Putamen (tissue), 1 donor: Measurements from ENCODE around the gene ATAD3C.
A peak's percentile ranks its signal among the peaks of the same experiment; 100 is the strongest.
"Not testable (repeated sequence)": the region's sequence is repeated elsewhere in the genome, so short reads cannot be mapped to it uniquely, and the experiment has no call there.

Source experiments
- DNase-seq: peaks from one replicate; pipeline ENCODE4 v3.0.0-alpha.2; 2016; ENCODE audit warnings: low spot score

ATAD3C gene

DNA sequence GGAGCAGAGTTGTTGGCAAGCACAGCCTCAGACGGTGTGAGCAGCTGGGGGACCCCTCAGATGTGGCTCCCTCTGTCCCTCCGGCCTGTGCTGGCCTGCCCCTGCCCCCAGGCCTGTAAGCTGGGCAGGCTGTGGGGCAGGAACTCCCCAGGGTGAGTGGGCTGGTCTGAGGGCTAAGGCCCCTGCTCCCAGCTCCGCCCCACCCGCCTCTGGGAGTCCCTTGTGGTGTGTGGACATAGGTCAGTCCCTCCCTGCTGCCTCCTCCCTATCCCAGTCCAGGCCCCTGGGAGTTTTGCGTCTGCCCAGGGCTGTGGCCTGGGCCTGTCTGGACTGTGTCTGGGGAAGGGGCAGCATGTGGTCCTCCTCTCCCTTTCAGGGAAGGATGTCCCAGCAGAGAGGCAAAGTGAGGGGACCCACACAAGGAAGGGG is 17.6 kb upstream of the ATAD3C start:
- DNase-seq = peak; percentile 64

DNA sequence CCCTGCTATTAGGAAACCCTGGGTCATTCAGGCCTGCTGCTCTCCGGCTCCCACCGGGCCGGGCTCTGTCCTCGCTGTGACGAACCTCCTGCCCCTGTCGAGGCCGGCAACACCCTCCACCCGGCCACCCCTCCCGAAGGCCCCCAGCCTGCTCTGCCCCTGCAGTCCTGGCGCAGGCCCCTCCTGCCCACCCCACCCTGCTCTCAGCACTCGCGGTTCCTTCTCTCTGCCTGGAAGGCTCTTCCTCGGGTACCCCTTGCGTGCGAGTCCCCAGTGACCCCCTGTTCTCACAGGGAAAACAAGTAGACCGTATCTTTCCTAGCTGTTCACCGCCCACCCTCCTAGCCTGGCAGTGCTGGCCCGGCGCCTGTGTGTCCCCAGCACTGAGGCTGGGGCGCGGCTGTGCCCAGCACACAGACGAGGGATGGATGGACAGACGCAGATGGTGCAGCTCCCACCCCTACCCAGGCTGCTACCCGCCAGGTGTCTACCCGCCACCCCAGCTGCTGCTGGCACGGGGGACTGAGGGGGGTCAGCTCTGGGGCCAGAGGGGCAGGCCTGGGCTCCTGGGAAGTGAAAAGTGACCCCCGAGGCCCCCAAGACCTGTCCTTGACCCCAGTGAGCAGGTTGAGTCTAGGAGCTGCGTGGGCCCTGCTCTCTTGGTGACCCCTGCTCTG is 17.1 kb upstream of the ATAD3C start:
- DNase-seq = peak; percentile 55

DNA sequence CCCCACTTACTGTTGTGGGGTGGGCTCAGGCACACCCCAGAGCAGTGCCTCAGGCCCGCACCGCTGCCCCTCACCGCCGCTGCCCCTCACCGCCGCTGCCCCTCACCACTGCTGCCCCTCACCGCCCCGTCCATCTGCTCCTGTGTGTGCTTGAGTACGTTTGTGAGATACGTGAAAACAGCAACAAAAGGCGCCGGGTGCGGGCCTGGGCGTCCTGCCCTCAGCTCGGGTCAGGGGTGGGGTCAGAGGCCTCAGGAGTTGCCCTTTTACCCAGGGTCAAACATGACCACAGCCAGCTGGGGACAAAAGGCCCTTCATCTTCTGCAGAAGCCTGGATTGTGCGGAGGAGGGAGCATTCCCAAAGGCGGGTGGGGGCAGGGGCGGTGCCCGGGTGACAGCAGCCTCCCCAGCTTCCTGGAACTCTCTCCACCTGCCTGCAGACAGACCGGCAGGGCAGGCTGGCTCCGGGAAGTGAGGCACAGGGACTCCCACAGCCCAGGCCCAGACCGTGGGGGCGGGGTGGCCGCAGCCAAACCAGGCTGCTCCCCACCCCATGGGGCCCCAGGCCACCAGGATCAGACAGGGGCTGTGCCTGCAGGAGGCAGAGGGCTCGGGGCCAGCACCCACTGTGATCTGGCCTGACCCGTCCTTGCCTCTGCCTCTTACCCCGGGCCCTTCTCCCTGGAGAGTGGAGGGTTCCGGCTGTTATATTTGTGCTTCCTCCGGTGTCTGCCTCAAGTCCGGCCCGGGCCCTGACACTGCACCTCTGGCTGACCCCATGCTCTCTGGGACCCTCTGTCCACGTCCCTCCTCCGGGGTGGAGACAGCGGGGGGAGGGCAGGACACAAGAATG is 16.3 kb upstream of the ATAD3C start:
- DNase-seq = peak; percentile 86

DNA sequence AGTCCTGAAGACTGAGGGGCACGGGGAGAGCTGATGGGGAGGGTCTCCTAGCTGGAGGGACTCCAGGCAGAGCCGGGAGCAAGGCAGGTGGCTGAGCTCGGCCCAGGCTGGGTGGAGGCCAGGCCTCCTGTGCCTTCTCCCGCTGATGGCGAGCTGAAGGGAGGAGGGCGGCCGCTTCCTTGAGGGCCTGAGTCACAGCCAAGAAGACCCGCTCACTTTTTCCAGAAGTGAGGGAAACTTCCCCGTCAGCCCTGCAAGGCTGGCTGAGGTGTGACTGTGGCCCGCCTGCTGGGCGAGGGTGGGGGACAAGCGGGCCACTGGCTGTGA is 15.7 kb upstream of the ATAD3C start:
- no peak for DNase-seq

DNA sequence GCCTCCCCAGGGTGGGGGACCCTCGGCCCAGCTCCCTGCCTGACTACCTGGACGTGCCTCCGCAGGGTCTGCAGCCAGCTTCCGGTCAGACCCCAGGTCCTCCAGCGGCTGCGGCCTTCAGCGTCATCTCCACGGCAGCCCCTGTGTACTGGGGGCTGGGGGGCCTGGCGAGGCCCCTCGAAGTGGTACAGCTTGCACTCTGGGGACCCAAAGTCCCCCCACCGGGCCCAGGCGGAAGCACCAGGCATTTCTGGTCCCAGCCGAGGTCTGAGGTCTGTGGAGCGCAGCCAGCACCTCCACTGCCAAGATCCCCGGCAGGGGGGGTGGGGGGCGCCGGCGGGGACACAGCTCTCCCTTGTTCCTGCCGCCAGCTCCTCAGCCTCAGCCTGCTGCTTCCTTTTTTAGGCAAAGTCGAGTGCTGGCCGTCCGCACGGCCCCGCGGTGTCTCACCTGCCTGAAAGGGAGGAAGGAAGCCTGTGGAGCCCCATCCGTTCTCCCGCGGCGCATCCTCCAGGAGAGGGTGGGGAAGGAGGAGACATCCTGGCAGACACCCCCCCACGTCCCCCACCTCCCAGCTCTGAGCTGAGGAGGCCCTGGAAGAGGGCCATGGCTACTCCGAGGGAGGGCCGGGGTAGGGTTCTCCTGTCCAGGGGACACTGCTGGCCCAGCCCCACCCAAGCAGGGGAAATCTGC is 15.2 kb upstream of the ATAD3C start:
- peak; percentile 83 for DNase-seq

DNA sequence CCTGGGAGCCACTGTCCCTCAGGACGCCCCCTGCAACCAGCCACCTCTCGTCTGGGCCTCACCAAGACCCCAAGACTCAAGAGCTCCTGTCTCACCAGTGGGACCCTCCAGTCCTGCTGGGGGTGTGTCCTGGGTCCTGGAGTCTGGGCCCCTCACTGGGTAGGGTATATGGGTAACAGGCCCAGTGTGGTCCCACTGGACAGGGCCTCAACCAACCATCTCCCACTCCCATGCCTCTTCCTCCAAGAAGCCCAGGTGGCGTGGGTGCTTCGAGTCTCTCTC is 14.7 kb upstream of the ATAD3C start:
- DNase-seq = no peak

DNA sequence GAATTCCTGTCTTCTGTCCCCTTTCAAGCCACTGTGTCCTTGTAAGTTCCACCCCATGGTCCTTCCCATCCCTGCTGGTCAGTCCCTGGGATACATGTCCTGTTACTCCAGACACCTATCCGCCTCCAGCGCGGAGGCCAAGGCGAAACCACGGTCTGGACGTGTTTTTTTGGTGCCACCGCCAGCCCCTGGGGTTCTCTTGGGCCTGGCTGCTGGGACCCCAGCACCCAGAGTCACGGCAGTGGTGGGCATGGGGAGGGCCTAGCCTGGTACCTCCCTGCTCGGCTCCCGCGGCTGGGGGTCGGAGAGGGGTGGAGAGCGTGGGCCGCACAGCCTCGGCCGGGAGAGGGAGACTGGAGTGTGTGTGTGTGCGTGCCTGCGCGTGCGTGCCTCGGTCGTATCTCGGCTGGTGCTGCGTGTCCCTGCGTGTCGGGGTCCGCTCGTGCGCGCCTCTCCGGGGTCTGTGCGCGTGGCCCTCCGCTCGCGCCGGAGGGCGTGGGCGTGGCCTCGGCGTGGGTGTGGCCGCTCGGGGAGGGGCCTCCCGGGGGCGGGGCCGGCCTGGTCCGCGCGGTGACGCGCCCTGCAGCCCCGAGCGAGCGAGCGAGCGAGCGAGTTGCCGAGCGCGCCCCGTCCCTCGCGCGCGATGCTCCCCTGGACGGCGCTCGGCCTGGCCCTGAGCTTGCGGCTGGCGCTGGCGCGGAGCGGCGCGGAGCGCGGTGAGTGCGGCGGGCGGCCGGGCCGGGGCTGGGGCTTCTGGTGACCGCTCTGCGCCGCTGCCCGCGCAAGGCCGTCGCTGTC is 14.2 kb upstream of the ATAD3C start, which contains the start of gene VWA1:
VWA1 (plus strand) TSS at position 585 of the 798 bp plus-strand sequence; CDS start at position 644, 59 bp downstream.
- DNase-seq = peak; percentile 77

DNA sequence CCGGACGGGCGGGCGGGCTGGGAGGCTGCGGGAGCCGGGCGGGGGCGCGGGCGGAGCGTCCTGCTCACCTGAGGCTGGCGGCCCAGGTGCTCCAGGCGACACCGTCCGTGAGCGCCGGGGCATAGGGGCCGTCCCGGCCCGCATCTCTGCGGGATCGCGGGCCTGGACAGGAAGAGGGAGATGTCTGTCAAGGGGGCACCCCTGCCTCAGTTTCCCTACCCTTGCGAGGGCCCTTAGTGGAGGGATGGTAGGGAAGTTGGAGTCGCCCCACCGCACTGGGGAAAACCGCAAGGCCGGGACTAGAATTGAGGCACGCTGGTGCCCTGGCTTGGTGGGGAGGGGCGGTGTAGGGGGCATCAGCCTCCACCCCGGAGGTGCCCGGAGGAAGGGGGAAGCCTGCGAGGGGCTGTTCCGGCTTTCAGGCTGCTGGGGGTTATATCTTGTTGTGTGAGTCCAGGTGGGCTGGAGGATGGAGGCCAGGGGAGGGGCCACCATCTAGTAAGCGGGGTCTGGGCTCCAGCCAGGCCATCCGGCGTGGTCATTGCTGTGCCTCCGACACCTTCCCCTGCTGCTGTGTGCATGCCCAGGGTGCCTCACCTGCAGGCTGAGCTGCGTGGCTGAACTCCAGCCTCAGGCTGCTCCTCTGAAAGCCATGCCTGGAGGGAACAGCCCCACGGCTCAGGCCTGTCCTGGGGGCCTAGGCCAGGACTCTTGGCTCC is 13.4 kb upstream of the ATAD3C start:
- no peak for DNase-seq

DNA sequence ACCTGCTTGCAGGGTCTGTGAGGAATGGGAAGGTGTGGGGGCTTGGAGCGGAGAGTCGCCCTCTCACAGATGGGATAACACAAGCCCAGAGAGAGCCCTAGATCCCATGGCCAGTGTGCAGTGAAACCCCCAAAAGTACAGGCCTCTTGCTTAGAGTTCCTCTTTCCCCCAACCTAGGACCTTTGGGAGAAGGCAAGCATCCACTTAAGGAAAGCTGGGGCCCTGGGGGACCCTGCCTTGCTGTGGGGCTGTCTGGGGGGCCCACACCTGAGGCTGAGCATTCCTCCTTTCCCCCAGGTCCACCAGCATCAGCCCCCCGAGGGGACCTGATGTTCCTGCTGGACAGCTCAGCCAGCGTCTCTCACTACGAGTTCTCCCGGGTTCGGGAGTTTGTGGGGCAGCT is 12.9 kb upstream of the ATAD3C start:
- no peak for DNase-seq

DNA sequence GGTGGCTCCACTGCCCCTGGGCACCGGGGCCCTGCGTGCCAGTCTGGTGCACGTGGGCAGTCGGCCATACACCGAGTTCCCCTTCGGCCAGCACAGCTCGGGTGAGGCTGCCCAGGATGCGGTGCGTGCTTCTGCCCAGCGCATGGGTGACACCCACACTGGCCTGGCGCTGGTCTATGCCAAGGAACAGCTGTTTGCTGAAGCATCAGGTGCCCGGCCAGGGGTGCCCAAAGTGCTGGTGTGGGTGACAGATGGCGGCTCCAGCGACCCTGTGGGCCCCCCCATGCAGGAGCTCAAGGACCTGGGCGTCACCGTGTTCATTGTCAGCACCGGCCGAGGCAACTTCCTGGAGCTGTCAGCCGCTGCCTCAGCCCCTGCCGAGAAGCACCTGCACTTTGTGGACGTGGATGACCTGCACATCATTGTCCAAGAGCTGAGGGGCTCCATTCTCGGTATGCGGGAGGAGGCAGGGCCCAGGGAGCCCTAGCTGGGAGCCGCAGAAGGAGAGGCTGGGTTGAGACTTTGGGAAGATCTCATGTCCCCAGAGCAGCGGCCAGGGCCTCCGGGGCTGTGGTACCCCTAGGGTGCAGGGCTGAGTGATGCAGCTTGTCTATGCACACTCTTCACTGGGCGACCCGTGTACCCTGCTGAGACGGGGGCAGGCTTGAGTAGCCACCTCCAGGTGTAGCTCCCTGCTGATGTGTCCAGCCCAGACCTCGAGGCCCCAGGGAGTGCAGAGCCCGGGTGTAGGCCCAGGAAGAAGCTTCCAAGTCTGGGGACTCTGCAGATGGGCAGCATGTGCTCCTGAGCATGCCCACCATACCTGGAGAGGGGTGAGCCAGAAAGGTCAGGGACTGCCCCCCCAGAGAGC is 12.2 kb upstream of the ATAD3C start:
- DNase-seq = no peak

DNA sequence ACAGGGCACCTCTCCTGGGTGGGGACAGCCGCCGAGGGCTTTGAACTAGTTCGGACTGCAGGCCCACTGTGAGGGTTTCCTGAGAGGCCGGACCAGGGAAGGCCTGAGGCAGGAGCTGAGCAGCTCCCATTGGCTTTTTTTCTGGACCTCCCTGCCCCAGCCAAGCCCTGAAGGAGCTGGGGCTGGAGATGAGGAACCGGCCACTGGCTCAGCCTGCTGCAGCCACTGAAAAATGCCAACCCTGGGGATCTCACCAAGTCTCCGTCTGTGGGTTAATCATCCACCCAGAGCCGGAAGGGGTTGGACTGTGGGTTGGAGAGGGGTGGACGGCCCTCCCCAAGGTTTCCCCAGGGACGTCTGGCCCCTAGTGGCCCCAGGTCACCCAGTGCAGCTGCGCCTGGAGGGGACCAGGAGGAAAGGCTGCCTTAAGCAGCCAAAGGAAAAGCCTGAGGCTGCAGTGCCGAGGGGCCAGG is 11.5 kb upstream of the ATAD3C start:
- no peak for DNase-seq

DNA sequence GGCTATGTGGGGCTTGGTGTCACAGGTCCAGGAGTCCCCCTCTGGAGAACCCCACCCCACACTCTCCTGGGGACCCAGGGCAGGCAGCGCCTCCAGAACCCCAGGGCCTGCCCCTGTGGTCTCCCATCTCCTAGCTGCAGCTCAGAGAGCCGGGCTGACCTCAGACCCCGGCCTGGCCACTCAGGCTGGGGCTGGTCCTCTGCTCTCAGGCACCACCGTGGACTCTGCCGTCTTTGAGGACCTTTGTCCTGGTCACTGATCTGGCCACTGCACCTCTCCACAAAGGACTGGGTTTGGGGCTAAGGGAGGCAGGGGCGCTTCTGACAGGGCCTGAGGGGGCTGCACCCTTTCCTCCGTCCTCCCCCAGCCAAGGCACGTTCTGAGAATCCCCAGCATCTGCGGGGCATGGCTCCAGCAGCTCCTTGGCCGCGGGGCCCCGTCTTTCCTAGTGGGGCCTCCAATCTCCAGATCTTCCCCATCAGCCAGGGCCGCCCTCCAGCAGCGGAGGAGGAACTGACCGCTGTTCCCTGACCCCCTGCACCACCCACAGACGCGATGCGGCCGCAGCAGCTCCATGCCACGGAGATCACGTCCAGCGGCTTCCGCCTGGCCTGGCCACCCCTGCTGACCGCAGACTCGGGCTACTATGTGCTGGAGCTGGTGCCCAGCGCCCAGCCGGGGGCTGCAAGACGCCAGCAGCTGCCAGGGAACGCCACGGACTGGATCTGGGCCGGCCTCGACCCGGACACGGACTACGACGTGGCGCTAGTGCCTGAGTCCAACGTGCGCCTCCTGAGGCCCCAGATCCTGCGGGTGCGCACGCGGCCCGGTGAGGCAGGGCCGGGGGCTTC is 10.7 kb upstream of the ATAD3C start:
- no peak for DNase-seq

DNA sequence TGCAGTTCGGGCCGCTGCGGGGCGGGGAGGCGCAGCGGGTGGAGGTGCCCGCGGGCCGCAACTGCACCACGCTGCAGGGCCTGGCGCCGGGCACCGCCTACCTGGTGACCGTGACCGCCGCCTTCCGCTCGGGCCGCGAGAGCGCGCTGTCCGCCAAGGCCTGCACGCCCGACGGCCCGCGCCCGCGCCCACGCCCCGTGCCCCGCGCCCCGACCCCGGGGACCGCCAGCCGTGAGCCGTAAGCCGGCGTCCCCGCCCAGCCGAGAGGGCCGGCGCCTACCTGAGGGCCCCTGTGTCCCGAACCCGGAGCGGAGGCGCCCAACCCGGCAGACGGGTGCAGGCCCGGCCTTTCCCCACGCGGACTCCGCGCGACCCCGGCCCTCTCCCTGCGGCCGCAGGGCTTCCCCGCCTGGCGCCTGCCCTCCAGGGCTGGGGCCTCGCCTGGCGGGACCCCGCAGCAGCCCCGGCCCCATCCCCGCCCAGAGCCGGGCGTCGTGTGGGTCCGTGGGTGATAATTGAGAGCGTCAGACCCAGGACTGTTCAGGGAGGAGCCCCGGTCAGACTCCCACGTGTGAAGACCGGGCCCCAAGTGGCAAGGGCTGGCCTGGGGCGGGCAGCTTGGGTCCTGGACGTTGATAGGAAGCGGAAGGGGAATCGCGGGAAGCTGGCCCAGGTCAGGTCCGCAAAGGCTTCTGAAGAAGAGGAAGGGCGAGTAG is 9.8 kb upstream of the ATAD3C start:
- DNase-seq = no peak

DNA sequence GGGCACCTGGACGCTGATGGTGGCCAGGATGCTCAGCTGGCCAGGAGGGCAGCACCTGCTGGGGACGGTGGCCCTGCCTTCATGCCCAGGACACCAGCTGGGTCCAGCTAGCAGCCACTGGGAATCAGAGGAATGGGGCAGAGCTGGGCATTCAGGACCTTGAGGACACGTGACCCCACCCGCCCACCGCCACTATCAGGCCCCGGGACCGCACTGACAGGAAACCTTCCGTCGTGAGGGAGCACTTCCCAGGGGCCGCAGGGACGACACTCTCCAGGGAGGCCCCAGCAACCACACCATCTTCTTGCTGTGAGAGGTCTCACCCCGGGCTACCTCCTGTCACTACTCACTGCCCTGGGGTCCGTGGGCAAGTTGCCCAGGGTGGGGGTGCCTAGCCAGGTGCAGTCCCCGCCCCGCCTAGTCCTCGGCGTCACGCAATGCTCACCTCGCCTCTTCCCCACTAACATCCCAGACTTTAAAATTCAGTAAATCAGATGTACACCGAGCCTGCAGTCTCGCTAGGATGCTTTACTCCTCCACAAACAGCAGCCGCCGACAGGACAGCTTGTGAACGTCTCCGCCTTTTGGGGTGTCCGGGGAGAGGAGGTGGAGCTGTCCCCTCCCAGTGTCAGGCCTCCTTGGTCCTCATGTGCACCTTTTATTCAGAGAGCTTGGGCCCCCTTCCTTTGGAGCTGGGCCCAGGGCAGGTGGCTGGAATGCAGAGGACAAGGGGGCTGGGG is 9.1 kb upstream of the ATAD3C start:
- no peak for DNase-seq

DNA sequence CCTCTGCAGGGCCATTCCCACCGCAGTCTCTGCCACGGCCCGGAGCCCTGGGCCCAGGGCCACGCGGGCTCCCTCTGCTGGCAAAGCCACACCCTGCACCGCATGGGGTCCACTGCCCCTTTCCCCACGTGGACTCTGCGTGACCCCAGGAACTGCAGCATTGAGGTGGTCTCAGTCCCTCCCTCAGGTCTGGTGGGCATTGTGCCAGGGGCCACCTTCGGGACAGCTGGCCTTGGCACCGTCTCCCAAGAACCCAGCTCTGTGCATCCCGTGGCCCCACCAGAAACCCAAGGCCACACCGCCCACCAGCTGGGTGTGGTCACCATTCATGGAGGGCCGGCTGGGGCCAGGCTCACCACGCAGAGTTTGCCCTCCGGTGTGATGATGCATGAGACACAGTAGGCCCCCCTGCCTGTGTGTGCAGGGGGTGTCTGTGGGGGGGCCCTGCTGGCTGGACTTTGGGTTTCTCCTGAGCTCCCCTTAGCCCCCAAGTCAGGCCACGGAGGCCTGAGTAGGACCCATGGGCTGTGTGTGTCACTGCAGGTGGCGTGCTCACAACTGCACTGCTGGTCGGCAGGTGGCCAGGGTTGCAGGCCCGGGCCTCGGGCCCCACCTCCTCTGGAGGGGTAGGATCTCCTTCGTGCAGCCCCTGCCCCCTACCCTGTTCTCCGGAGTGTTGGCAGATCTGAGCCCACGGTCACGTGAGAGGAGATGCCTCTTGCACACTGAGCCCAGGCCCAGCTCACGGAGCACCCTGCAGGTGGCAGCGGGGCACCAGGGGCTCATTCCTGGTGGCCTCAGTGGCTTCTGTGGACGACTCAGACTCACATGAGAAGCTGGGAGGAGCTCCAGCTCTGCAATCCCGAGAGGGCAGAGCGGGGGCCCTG is 8.2 kb upstream of the ATAD3C start:
- DNase-seq = no peak

DNA sequence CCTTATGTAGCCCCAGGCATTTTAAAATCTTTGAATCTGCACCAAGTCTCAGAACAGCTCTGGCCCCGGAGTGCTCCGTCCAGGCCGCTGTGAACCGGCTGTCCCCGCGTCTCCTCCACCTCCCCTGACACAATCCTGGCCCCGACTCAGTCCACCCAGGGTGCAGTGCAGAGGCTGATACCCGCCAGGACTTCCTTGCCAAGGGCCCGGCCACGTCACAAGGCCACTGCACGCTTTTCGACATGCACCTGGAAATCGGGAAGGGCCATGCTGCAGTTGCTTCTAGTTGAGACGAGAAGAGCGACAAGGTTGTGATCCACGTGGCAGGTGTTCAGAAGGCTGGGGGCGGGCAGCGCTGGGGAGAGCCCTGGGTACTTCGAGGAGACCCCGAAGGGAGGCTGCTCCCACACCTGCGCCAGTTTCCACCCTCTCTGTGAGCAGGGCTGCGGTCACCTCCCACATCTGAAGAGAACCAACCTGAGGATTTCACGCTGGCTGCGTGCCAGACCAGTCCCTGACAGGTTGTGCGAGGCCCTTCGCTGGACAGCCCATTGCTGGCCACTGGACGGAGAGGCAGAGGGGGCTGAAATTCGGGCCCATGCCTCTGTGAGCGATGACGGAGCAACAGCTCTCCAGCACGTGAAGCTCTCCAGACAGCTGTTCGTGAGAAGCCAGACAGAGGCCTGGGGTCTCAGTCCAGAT is 7.3 kb upstream of the ATAD3C start:
- DNase-seq = no peak

DNA sequence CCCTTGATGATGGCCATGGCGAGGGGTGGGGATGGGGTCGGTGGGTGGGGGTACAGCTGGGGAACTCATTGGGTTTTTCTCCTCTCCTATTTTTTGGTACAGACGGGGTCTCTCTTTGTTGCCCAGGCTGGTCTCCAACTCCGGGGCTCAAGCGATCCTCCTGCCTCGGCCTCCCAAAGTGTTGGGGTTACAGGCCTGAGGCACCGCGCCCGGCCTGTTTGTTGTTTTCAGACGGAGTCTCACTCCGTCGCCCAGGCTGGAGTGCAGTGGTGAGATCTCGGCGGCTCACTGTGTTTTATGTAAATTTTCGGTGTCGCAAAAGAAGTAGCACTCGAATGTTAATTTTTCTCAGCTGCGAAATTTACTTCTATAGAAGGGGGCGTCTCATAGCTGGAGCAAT is 2.9 kb upstream of the ATAD3C start:
- DNase-seq = not testable (repeated sequence)
